Sigmoid colon (tissue), 4 donors: ENCODE data around the gene ALDH2.

Source experiments
- CTCF ChIP-seq, 4 experiments: fragments of 450-650 bp in 3 of 4; fragments of 200-600 bp in 1 of 4; IDR thresholded peaks; one replicate each; pipeline ENCODE4 v1.5.1; 2016 to 2019; ENCODE audit warnings: antibody characterized with exemption in 4 of 4, mild to moderate bottlenecking in 3 of 4, moderate library complexity in 2 of 4
- EP300 ChIP-seq, 4 donors: sonication (generic); formaldehyde crosslinking; IDR thresholded peaks; one replicate each; pipeline ENCODE4 v1.6.1; 2017; ENCODE audit warnings: antibody characterized with exemption in 4 of 4
- POLR2A ChIP-seq, 2 donors: fragments of 450-650 bp; IDR thresholded peaks; one replicate each; pipeline ENCODE4 v1.6.1; 2016; ENCODE audit warnings: antibody characterized with exemption in 2 of 2, mild to moderate bottlenecking in 2 of 2, moderate library complexity in 2 of 2
- POLR2AphosphoS5 ChIP-seq, 4 donors: sonication (generic); formaldehyde crosslinking; IDR thresholded peaks; one replicate each; pipeline ENCODE4 v1.6.1; 2017; ENCODE audit warnings: antibody characterized with exemption in 4 of 4

- TF ChIP-seq CTCF (IDR thresholded peaks at IDR 0.05) (peak in 1 of 4 experiments; percentile 6), EP300 (IDR thresholded peaks at IDR 0.05) (no peak), POLR2A (IDR thresholded peaks at IDR 0.05) (peak; percentile 66 to 73), POLR2AphosphoS5 (IDR thresholded peaks at IDR 0.05) (peak; percentile 83 to 97 (median 94))
Observed at GRCh38 chr12:111766608-111767361, at the start of gene ALDH2.
